Motor neuron (in vitro differentiated cells): ENCODE results near the gene GOLGA1. TPM values are rescaled to one million over a fixed set of nuclear protein-coding genes. Genes with fewer than 3 reads are reported as not detected.

Experiments
- ATAC-seq, 8 experiments: fragments of 200-7000 bp; cut with Tn5 transposase; replicated peaks in 6 of 8; 2 replicates each; pipeline ENCODE4 v1.8.0; 2021; ENCODE audit warnings: mild to moderate bottlenecking in 8 of 8, moderate library complexity in 8 of 8
- H3K27ac ChIP-seq, 2 donors: fragments of 250-450 bp; sonication (Bioruptor Pico); 2 replicates each; pipeline ENCODE4 v1.9.0; 2021; ENCODE audit warnings: antibody characterized with exemption in 2 of 2, mild to moderate bottlenecking in 2 of 2, moderate library complexity in 1 of 2
- H3K4me1 ChIP-seq, 2 donors: fragments of 250-450 bp; sonication (Bioruptor Pico); replicated peaks in 1 of 2; 2 replicates each; pipeline ENCODE4 v1.6.1; 2021; ENCODE audit warnings: antibody characterized with exemption in 2 of 2, mild to moderate bottlenecking in 2 of 2, moderate library complexity in 1 of 2
- H3K4me3 ChIP-seq, 5 donors: fragments of 250-450 bp; sonication (Bioruptor Pico); 2 replicates each; pipeline ENCODE4 v1.9.0; 2021; ENCODE audit warnings: antibody characterized with exemption in 5 of 5, mild to moderate bottlenecking in 5 of 5, moderate library complexity in 4 of 5
- WGBS, 10 experiments: fragments of 450-650 bp; shearing (Covaris generic); methylation state at CpG; one replicate each; pipeline ENCODE4 v1.0.0; 2022; 5-methylcytosine and 5-hydroxymethylcytosine counted together
- in situ Hi-C, 9 experiments: fragments of 400-800 bp; cut with MboI; loops; one replicate each; pipeline ENCODE4 v1.15.0; 2021; ENCODE audit warnings: low sequenced_read_pairs in 9 of 9, low pct_unique_long_range_greater_than_20kb in 2 of 9; ENCODE audit not compliant: unreplicated experiment in 9 of 9
- total RNA-seq, 8 experiments: library from RNA; unstranded; fragments of 300-600 nt; gene quantifications; 2 replicates each; pipeline versions ENCODE4 v1.2.3 to v1.2.4, GENCODE V29; 2022

The GOLGA1 gene
- total RNA-seq, 8 experiments from 2014 or later: 8.8 to 18.8 (median 14.3) TPM

- in situ Hi-C loops: no loop called here
- Histone ChIP-seq H3K4me3 (no peak overlapping the region), H3K4me1 (peaks cover 0 to 4% of the 10 kb centered on the region in 2 donors), H3K27ac (no peak overlapping the region)
- 50 to 100% (median 75%) methylated on average over 1 to 2 of the region's 7 CpGs; no CpG with 5 or more reads in 7 of the 10 experiments for WGBS, 10 experiments
- ATAC-seq: peak in 5 of 8 experiments; percentile 17 to 56 (median 18)
Observed at GRCh38 chr9:124834591-124834990, 106.3 kb downstream of the GOLGA1 start.

- in situ Hi-C loops: no loop called here
- WGBS, 10 experiments: 50 to 89% (median 79%) methylated on average over 2 to 5 of the region's 9 CpGs; no CpG with 5 or more reads in 5 of the 10 experiments
- Histone ChIP-seq H3K4me3 (no peak overlapping the region), H3K27ac (no peak overlapping the region), H3K4me1 (peaks cover 0 to 4% of the 10 kb centered on the region in 2 donors)
- no peak for ATAC-seq
Observed at GRCh38 chr9:124831642-124832364, 109.1 kb downstream of the GOLGA1 start.

- in situ Hi-C loops: no loop called here
- Histone ChIP-seq H3K4me3 (no peak overlapping the region), H3K4me1 (peaks cover 0 to 4% of the 10 kb centered on the region in 2 donors), H3K27ac (no peak overlapping the region)
- 0 to 100% (median 100%) methylated on average over 1 to 2 of the region's 4 CpGs; no CpG with 5 or more reads in 5 of the 10 experiments for WGBS, 10 experiments
- no peak for ATAC-seq
Observed at GRCh38 chr9:124830593-124830992, 110.3 kb downstream of the GOLGA1 start.

GRCh38 chr9:124829334-124829669 is 111.6 kb downstream of the GOLGA1 start:
- no peak overlapping the region for H3K4me3 ChIP-seq
- no peaks in the 10 kb centered on the region for H3K4me1 ChIP-seq
- no peak overlapping the region for H3K27ac ChIP-seq
- WGBS, 10 experiments: 0 to 90% (median 40%) methylated on average over 1 to 4 of the region's 5 CpGs; no CpG with 5 or more reads in 1 of the 10 experiments
- in situ Hi-C loops: no loop called here
- ATAC-seq: peak in 2 of 8 experiments; percentile 23 to 44

GRCh38 chr9:124828489-124829333 is 112.2 kb downstream of the GOLGA1 start:
- H3K27ac ChIP-seq: no peak overlapping the region
- in situ Hi-C loops: no loop called here
- WGBS, 10 experiments: 2 to 80% (median 20%) methylated on average over 1 to 2 of the region's 2 CpGs; no CpG with 5 or more reads in 3 of the 10 experiments
- no peaks in the 10 kb centered on the region for H3K4me1 ChIP-seq
- ATAC-seq: no peak
- no peak overlapping the region for H3K4me3 ChIP-seq

Other genes with a start within 250 kb of the GOLGA1 start
- 10 to 100 TPM in 1 of 8 experiments, 1 to 10 TPM in 6, under 1 TPM in 1; 0.46 to 29.0 (median 3.7) TPM for gene NR6A1, start 169.8 kb downstream of the GOLGA1 start, total RNA-seq
- 10 to 100 TPM in 1 of 8 experiments, 1 to 10 TPM in 1, under 1 TPM in 6; 0.10 to 14.3 (median 0.37) TPM for gene OLFML2A, start 163.9 kb downstream of the GOLGA1 start, total RNA-seq
- 10 to 100 TPM in 1 of 8 experiments, 1 to 10 TPM in 1, under 1 TPM in 5, not detected in 1; 0.33 to 11.5 (median 0.50) TPM for gene WDR38, start 87.6 kb downstream of the GOLGA1 start, total RNA-seq
- gene RPL35, start 79.1 kb downstream of the GOLGA1 start, total RNA-seq: 1,000 to 10,000 TPM; 2,145 to 3,545 (median 3,108) TPM
- 10 to 100 TPM; 13.3 to 51.0 (median 33.3) TPM for gene ARPC5L, start 79.0 kb downstream of the GOLGA1 start, total RNA-seq
- 10 to 100 TPM in 4 of 8 experiments, 1 to 10 TPM in 4; 1.8 to 14.0 (median 10.2) TPM for gene SCAI, start 202.4 kb upstream of the GOLGA1 start, total RNA-seq
- gene PPP6C, start 248.7 kb upstream of the GOLGA1 start, total RNA-seq: 10 to 100 TPM; 19.8 to 32.0 (median 26.9) TPM